GM18505 (cell line): ENCODE results near the gene AMN.

ENCODE experiments used
- ATAC-seq: cut with Tn5 transposase; IDR thresholded peaks from one replicate; pipeline ENCODE4 v1.9.1; 2021; ENCODE audit not compliant: unreplicated experiment
- POLR2A ChIP-seq: IDR thresholded peaks from 4 replicates; pipeline ENCODE4 v1.6.1; 2011; ENCODE audit warnings: borderline replicate concordance; ENCODE audit not compliant: insufficient read depth, insufficient read length; ENCODE audit errors: extremely low read depth

The AMN gene

DNA sequence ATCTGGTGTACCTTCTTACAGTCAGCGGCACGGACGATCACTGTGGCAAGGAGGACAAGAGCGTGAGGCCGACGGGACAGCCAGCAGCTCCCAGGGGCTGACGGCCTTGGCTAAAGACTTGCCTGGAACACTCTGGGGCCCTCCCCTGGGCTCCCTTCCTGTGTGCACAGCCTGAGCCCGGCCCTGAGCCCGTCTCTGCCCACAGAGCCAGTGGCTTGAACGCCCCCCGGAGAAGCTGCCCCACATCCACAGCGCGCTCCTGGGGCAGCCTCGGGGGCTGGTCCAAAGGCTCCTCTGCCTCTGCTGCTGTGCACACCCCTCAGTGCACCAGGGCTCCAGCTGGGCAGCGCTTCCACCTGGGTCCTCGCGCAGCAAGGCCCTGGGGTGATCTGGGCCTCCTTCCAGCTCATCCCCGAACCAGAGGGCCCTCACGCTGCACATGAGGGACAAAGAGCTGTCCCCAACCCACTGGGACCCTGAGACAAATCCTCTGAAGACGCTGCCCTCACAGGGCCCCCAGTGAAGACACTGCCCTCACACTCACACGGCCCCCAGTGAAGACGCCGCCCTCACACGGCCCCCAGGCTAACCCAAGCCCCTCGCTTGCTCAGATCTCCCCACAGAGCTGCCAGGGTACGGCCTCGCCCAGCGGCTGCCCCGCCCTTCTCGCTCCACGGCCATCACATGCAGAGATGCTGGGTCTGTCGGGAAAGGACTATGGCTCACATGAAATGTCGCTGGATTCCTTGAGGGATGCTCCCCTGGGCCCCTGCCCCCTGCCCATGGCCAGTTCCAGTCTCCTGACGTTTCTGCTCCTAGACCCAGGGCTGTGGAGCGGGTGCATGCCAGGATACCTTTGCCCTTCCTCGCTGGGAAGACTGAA, 22.2 kb downstream of the AMN start:
- ATAC-seq: no peak
- TF ChIP-seq POLR2A: no peak

DNA sequence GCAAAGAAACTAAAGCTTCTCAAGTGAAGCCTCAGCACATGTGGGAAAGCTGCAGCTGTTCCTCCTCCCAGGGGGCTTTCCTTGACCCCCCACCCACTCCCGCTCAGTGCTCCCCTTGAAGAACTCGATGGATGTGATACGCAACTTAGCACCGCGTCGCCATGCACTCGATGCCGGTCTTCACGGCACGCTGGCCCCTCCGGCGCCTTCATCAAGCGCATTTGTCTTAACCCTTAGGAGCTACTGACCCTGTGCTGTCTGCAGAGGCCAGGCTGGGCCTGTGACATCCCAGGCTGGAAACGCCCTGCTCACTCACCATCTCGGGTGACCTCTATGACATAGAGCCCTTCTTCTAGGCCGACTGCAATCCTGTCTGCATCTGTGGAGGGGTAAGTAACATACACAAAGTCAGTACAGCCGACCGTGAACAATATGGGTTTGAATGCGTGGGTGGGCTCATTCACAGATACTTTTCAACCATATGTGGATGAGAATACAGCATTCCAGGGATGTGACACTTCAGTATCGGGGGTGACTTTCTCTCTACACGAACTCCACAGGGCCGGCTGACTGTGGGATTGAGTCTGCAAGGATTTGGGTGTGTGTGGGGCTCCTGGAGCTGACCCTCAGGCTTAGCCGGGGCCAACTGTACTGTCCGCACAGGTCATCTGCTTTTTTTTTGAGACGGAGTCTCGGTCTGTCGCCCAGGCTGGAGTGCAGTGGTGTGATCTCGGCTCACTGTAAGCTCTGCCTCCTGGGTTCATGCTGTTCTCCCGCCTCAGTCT, 23.1 kb downstream of the AMN start:
- no peak for ATAC-seq
- no peak for TF ChIP-seq POLR2A

- no peak for ATAC-seq
- no peak for TF ChIP-seq POLR2A
These were observed 25.0 kb downstream of the AMN start for GRCh38 chr14:102947321-102948103.

DNA sequence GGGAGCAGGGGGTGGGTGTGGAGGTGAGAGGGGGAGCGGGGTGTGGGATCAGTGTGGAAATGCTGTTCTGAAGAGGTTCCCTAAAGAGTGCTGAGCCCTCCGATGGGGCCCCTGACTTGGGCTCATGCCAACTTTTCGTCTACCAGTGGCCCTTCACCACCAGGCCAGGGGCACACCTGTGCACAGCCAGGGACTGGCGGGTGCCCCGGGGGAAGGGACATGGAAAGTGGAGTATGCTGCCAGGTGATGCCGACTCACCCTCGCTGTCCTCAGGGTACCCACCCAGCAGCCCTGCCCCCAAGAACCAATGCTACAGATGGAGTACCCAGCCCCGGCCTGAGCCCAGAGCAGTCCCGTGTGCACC, 26.2 kb downstream of the AMN start:
- no peak for TF ChIP-seq POLR2A
- ATAC-seq: no peak

- no peak for ATAC-seq
- no peak for TF ChIP-seq POLR2A
These were observed 26.8 kb downstream of the AMN start for GRCh38 chr14:102949062-102949800.

DNA sequence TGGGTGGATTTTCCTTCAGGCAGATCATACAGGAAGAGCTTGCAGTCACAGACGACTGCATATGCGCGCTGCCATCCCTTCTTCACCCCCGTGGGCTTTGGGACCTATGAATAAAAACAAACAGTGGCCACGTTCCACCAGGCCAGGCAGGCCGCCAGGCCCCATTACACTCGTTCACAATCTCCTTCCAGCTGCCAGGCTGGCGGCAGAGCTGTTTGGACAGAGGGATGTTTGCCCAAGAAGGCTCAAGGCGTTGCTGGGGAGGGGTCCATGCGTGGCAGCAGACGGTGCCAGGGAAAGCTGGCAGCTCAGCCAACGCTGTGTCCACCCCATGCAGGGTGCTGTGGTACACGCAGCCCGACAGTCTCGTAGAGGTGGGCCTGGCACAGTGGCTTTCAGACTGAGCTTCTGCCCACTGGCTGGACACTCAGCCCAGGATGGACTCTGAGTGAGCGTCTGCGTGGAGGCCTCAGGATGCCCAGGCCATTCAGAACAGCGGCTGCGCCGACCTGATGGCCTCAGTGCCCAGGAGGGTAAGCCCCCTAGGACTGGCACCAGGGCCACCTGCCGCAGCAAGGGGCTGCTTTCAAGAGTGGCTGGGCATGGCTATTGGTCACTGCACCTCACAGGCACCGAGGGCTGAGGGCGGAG, 27.5 kb downstream of the AMN start:
- ATAC-seq: no peak
- no peak for TF ChIP-seq POLR2A

- ATAC-seq: no peak
- no peak for TF ChIP-seq POLR2A
These were observed 28.6 kb downstream of the AMN start for GRCh38 chr14:102951034-102951433.

GRCh38 chr14:102951799-102952198, 29.3 kb downstream of the AMN start:
- ATAC-seq: no peak
- TF ChIP-seq POLR2A: no peak

- TF ChIP-seq POLR2A: no peak
- no peak for ATAC-seq
These were observed 29.8 kb downstream of the AMN start for GRCh38 chr14:102952276-102952675.

- no peak for TF ChIP-seq POLR2A
- ATAC-seq: no peak
These were observed 30.6 kb downstream of the AMN start for GRCh38 chr14:102953100-102953499.

DNA sequence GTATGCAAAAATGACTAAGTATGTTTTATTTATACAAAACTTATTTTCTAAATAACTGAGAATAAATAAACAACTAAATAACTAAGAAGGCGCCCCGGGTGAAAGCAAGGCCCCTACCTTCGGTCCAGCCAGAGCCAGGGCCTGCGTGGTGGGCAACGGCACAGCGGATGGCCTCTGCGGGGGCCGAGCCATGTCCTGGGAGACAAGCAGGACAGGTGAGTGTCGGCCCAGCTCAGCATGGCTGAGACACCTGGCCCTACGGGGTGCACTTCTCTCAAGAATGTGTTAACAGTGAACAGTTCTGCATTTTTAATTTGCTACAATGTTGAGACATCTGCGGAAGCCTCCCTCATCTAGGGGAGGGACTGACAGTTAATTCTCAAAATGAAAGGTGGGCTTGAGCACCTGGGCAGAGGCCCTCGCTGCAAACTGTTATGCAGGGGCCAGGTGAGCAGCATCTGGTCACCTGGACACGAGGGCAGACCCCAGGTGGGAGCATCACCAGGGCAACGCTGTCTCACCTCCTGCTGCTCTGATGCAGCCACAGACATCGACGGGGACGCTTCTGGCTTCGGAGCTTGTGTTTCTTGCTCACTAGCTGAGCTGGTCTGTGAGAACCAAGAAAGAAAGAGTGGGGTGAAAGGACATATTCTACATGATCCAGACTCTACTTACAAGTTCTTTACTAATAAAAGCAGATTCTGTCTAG, 31.8 kb downstream of the AMN start:
- TF ChIP-seq POLR2A: no peak
- ATAC-seq: no peak

DNA sequence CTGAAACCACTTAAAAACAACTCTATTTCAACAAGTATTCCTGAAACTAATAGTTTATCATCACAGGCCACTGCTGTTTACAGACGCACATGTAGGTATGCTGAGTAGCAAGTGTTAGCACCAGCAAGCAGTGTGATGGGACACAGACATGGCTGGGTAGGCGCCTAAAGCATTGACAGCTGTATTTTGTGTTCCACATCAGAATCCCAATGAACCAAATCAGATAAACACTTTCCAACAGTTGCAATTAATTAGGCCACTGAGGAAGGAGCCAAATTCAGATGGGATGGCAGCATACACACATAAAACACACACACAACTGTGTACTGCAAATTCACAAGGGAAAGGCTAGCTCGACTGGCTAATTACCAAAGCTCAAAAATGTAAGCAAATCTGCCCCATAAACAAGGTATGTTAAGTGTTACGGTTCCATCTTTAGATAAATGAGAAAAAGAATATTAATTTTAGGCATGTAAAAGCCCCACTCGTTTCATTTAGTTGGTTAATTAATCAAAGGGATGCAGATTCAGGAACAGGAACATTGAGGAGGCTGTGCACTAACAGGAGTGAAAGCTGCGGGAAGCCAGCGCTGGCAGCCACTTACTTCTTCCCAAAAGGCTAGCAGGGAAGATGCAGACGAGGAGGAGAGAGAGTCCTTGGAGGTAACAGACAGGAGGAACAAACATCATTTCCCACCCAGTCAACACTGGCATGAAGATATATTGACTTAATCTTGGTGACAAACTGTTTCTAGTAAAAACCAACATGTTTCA, 33.4 kb downstream of the AMN start:
- no peak for ATAC-seq

GRCh38 chr14:102957222-102957621, 34.8 kb downstream of the AMN start:
- no peak for TF ChIP-seq POLR2A
- no peak for ATAC-seq

More for the DNA sequence above, 33.4 kb downstream of the AMN start:
- no peak for TF ChIP-seq POLR2A
